ENCODE results near the gene HCN1. TPM values are rescaled to one million over a fixed set of nuclear protein-coding genes. Genes with fewer than 3 reads are reported as not detected.

Gene HCN1
- not detected in 5 replicates for total RNA-seq (2022; extraction: Qiagen RNA extraction; ENCODE audit: low read depth)

DNA sequence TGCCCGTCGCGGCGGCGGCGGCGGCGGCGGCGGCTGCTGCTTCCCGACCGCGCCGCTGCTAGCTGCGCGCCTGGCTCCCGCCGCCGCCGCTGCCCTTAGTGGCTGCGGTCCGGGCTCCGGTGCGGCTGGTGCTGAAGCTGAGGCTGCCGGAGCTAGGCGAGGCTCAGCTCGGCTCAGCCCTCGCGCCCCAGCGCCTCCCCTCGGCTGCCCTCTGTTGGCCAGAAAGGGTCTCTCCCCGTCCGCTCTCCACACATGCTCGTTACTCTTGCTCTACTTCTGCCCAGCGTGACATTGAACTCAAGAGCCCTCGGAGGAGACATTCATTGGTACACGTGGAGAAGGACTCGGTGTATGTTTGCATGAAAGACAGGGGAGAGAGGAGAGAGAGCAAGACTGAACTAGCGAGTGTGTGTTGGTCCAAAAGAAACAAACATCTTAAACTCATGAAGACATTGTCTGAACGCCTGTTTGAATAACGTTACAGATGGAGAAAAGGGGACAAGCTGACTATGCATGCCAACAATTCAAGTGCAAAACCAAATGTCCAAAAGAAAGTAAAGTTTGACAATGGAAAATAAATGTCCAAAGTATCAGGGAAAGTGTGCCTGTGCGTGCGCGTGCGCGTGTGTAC is at the start of gene HCN1:
Gene HCN1 (minus strand): TSS at position 175 of the 631 bp plus-strand sequence.

Measured in A549 treated with DMSO at 1 μM for 4 hours (cell line).